ENCODE measurements around the gene PIAS4.
A peak's percentile ranks its signal among the peaks of the same experiment; 100 is the strongest.

Gene PIAS4

DNA sequence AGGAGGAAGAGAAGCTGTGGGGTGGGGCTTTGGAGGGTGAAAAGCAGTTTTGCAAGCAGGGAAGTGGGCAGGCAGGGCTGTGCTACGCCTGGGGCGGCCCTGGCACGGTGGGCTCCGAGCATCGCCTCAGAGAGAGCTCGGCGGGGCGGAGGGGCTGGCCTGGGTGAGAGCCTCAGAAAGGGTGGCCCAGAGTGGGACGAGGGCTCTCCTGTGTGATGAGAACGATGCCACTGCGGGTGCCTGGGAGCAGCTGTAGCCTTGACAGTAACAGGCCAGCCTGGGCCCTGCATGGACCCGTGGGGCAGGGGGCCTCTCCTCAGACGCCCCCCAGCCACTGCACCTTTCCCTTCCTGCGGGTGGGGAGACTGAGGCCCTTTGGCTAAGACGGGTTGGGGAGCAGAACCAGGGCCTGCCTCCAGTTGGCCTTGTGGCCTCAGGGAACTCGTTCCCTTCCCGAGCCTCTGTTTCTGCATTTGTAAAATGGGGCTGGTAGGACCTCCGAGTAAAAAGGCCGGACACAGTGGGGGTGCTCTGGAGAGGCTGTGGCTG is 27.6 kb downstream of the PIAS4 start:
- POLR2A ChIA-PET = no interaction called here
- peaks cover 12 to 64% of the 10 kb centered on the region in 2 experiments; a peak in 2 of 3 replicates for H3K36me3 ChIP-seq (ENCODE audit: control insufficient read depth in 2 of 2, insufficient read depth in 1 of 2, low read length in 2 of 2)
- CTCF ChIA-PET = no interaction called here
- H3K4me3 ChIP-seq (ENCODE audit: low read depth, low read length) = no peak overlapping the region
- no peaks in the 10 kb centered on the region for H3K9me3 ChIP-seq (ENCODE audit: control insufficient read depth, insufficient read depth, low read depth, low read length)
- no peak for TF ChIP-seq ZNF24 (tag by site-specific recombination; IDR thresholded peaks at IDR 0.05)
- TF ChIP-seq, protein P1, sequence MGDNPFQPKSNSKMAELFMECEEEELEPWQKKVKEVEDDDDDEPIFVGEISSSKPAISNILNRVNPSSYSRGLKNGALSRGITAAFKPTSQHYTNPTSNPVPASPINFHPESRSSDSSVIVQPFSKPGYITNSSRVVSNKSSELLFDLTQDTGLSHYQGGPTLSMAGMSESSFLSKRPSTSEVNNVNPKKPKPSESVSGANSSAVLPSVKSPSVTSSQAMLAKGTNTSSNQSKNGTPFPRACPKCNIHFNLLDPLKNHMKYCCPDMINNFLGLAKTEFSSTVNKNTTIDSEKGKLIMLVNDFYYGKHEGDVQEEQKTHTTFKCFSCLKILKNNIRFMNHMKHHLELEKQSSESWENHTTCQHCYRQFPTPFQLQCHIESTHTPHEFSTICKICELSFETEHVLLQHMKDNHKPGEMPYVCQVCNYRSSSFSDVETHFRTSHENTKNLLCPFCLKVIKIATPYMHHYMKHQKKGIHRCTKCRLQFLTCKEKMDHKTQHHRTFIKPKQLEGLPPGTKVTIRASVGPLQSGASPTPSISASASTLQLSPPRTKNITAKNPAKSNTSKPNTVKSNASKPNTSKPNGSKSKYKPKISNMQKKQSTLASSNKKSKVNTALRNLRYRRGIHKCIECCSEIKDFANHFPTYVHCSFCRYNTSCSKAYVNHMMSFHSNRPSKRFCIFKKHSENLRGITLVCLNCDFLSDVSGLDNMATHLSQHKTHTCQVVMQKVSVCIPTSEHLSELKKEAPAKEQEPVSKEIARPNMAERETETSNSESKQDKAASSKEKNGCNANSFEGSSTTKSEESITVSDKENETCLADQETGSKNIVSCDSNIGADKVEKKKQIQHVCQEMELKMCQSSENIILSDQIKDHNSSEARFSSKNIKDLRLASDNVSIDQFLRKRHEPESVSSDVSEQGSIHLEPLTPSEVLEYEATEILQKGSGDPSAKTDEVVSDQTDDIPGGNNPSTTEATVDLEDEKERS (tag by site-specific recombination; IDR thresholded peaks at IDR 0.05) = no peak
- TF ChIP-seq ZNF324 (tag by site-specific recombination; IDR thresholded peaks at IDR 0.05) = no peak
- TF ChIP-seq ZNF596 (tag by site-specific recombination; IDR thresholded peaks at IDR 0.05) = no peak
- TF ChIP-seq GLIS2 (tag by site-specific recombination; IDR thresholded peaks at IDR 0.05) = no peak
- TF ChIP-seq ZNF76 (tag by site-specific recombination; IDR thresholded peaks at IDR 0.05; ENCODE audit: borderline replicate concordance, low read depth) = no peak
- TF ChIP-seq ZNF121 (tag by site-specific recombination; IDR thresholded peaks at IDR 0.05) = no peak
- H3K27ac ChIP-seq (ENCODE audit: extremely low read depth, low read depth, low read length) = no peak overlapping the region
- H3K4me1 ChIP-seq (ENCODE audit: control insufficient read depth, insufficient read depth, low read length) = no peaks in the 10 kb centered on the region

DNA sequence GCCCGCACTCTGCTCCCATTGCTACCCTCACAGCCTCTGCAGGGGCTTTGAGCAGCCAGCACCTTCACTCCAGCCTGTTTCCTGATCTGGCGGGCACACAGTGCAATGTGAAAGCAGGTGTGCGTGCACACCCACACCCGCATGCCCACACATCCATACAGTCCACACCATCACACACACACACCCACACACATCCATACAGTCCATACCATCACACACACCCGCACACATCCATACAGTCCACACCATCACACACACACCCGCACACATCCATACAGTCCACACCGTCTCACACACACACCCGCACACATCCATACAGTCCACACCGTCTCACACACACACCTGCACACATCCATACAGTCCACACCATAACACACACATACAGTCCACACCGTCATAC is 28.0 kb downstream of the PIAS4 start:
- ChIA-PET CTCF (no interaction called here), POLR2A (no interaction called here)
- H3K4me3 ChIP-seq (ENCODE audit: low read depth, low read length) = no peak overlapping the region
- H3K36me3 ChIP-seq (ENCODE audit: control insufficient read depth in 2 of 2, insufficient read depth in 1 of 2, low read length in 2 of 2) = peaks cover 12 to 62% of the 10 kb centered on the region in 2 experiments; a peak in 2 of 3 replicates
- no peaks in the 10 kb centered on the region for H3K4me1 ChIP-seq (ENCODE audit: control insufficient read depth, insufficient read depth, low read length)
- H3K27ac ChIP-seq (ENCODE audit: extremely low read depth, low read depth, low read length) = no peak overlapping the region
- H3K9me3 ChIP-seq (ENCODE audit: control insufficient read depth, insufficient read depth, low read depth, low read length) = no peaks in the 10 kb centered on the region
- TF ChIP-seq ZNF311 (tag by site-specific recombination; IDR thresholded peaks at IDR 0.05; ENCODE audit: borderline replicate concordance) (no peak), ZNF266 (tag by site-specific recombination; IDR thresholded peaks at IDR 0.05; ENCODE audit: low read depth) (no peak), ZBTB8A (tag by site-specific recombination; IDR thresholded peaks at IDR 0.05) (no peak), ZNF664 (tag by site-specific recombination; IDR thresholded peaks at IDR 0.05) (no peak), ZNF600 (tag by site-specific recombination; IDR thresholded peaks at IDR 0.05) (0 out of 2 replicates have a peak, but pooled peaks have one; percentile 28), ZNF248 (tag by site-specific recombination; IDR thresholded peaks at IDR 0.05) (no peak), ZNF133 (tag by site-specific recombination; IDR thresholded peaks at IDR 0.05) (no peak), BCL11A (tag by site-specific recombination; IDR thresholded peaks at IDR 0.05; ENCODE audit: low read depth) (no peak), ZNF747 (tag by site-specific recombination; IDR thresholded peaks at IDR 0.05) (no peak), ZNF366 (tag by site-specific recombination; conservative IDR thresholded peaks at IDR 0.05) (no peak), ZNF585B (tag by site-specific recombination; IDR thresholded peaks at IDR 0.05) (no peak), ZNF776 (tag by site-specific recombination; IDR thresholded peaks at IDR 0.05; ENCODE audit: borderline replicate concordance) (no peak), GFI1B (tag by site-specific recombination; IDR thresholded peaks at IDR 0.05) (no peak), ZIC2 (tag by site-specific recombination; IDR thresholded peaks at IDR 0.05) (no peak), ZNF155 (tag by site-specific recombination; IDR thresholded peaks at IDR 0.05) (no peak), GLI4 (tag by site-specific recombination; IDR thresholded peaks at IDR 0.05) (no peak), EGR2 (tag by site-specific recombination; IDR thresholded peaks at IDR 0.05; ENCODE audit: low read depth) (peak; percentile 59; the same call in 1 of the 2 replicates), ZFHX2 (tag by site-specific recombination; conservative IDR thresholded peaks at IDR 0.05) (peak; percentile 58)
- TF ChIP-seq, protein P2, sequence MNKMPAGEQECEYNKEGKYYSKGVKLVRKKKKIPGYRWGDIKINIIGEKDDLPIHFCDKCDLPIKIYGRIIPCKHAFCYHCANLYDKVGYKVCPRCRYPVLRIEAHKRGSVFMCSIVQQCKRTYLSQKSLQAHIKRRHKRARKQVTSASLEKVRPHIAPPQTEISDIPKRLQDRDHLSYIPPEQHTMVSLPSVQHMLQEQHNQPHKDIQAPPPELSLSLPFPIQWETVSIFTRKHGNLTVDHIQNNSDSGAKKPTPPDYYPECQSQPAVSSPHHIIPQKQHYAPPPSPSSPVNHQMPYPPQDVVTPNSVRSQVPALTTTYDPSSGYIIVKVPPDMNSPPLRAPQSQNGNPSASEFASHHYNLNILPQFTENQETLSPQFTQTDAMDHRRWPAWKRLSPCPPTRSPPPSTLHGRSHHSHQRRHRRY (tag by site-specific recombination; IDR thresholded peaks at IDR 0.05) = no peak
- TF ChIP-seq, protein P3, sequence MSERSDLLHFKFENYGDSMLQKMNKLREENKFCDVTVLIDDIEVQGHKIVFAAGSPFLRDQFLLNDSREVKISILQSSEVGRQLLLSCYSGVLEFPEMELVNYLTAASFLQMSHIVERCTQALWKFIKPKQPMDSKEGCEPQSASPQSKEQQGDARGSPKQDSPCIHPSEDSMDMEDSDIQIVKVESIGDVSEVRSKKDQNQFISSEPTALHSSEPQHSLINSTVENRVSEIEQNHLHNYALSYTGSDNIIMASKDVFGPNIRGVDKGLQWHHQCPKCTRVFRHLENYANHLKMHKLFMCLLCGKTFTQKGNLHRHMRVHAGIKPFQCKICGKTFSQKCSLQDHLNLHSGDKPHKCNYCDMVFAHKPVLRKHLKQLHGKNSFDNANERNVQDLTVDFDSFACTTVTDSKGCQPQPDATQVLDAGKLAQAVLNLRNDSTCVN (tag by site-specific recombination; optimal IDR thresholded peaks at IDR 0.05) = no peak
- TF ChIP-seq, protein P4, sequence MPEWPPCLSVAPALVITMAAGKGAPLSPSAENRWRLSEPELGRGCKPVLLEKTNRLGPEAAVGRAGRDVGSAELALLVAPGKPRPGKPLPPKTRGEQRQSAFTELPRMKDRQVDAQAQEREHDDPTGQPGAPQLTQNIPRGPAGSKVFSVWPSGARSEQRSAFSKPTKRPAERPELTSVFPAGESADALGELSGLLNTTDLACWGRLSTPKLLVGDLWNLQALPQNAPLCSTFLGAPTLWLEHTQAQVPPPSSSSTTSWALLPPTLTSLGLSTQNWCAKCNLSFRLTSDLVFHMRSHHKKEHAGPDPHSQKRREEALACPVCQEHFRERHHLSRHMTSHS (tag by site-specific recombination; IDR thresholded peaks at IDR 0.05) = no peak
- TF ChIP-seq, protein P5, sequence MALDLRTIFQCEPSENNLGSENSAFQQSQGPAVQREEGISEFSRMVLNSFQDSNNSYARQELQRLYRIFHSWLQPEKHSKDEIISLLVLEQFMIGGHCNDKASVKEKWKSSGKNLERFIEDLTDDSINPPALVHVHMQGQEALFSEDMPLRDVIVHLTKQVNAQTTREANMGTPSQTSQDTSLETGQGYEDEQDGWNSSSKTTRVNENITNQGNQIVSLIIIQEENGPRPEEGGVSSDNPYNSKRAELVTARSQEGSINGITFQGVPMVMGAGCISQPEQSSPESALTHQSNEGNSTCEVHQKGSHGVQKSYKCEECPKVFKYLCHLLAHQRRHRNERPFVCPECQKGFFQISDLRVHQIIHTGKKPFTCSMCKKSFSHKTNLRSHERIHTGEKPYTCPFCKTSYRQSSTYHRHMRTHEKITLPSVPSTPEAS (tag by site-specific recombination; IDR thresholded peaks at IDR 0.05) = peak; percentile 28; the same call in 1 of the 2 replicates

Measured in HEK293 (cell line).